DOHH2 (cell line): ENCODE results near the gene DUS2.
A peak's percentile ranks its signal among the peaks of the same experiment; 100 is the strongest.
"Not testable (repeated sequence)": the region's sequence is repeated elsewhere in the genome, so short reads cannot be mapped to it uniquely, and the experiment has no call there.

ENCODE experiments used
- H3F3A ChIP-seq: fragments of 200-600 bp; sonication (generic), shearing (Covaris generic); 2 replicates; pipeline ENCODE4 v1.6.0; 2016; ENCODE audit warnings: antibody characterized with exemption, mild to moderate bottlenecking; ENCODE audit not compliant: control insufficient read depth, insufficient read depth
- H3K27ac ChIP-seq: fragments of 200-600 bp; sonication (generic); 2 replicates; pipeline ENCODE4 v1.5.1; 2014; ENCODE audit warnings: low read depth, mild to moderate bottlenecking, low read length, moderate library complexity
- H3K27me3 ChIP-seq: fragments of 200-600 bp; sonication (generic); 2 replicates; pipeline ENCODE4 v1.6.1; 2014; ENCODE audit warnings: mild to moderate bottlenecking, low read length, mixed read lengths; ENCODE audit not compliant: control insufficient read depth
- H3K36me3 ChIP-seq: fragments of 200-600 bp; sonication (generic); 2 replicates; pipeline ENCODE4 v1.6.1; 2014; ENCODE audit warnings: mild to moderate bottlenecking, low read length, moderate library complexity, mixed read lengths; ENCODE audit not compliant: control insufficient read depth
- H3K4me1 ChIP-seq: fragments of 200-600 bp; sonication (generic); 2 replicates; pipeline ENCODE4 v1.6.1; 2014; ENCODE audit warnings: mild to moderate bottlenecking, low read length, mixed read lengths; ENCODE audit not compliant: control insufficient read depth
- H3K4me2 ChIP-seq: fragments of 200-600 bp; sonication (generic); 2 replicates; pipeline ENCODE4 v1.6.0; 2014; ENCODE audit warnings: mild to moderate bottlenecking, low read length, moderate library complexity
- H3K4me3 ChIP-seq: fragments of 200-600 bp; sonication (generic); 2 replicates; pipeline ENCODE4 v1.5.1; 2014; ENCODE audit warnings: mild to moderate bottlenecking, low read length, mixed read lengths
- H3K79me2 ChIP-seq: fragments of 200-600 bp; sonication (generic); 2 replicates; pipeline ENCODE4 v1.6.1; 2014; ENCODE audit warnings: mild to moderate bottlenecking, low read length, mixed read lengths; ENCODE audit not compliant: control insufficient read depth
- H3K9me2 ChIP-seq: fragments of 200-600 bp; sonication (generic); replicated peaks from 2 replicates; pipeline ENCODE4 v1.6.1; 2014; ENCODE audit warnings: mild to moderate bottlenecking, low read length, mixed read lengths; ENCODE audit not compliant: control insufficient read depth
- H3K9me3 ChIP-seq: fragments of 200-600 bp; sonication (generic); 2 replicates; pipeline ENCODE4 v1.6.1; 2014; ENCODE audit warnings: antibody characterized with exemption, low read length, mixed read lengths; ENCODE audit not compliant: control insufficient read depth, insufficient read depth
- H4K20me1 ChIP-seq: fragments of 200-600 bp; sonication (generic); 2 replicates; pipeline ENCODE4 v1.6.0; 2014; ENCODE audit warnings: low read depth, mild to moderate bottlenecking, antibody characterized with exemption, low read length, moderate library complexity; ENCODE audit not compliant: control insufficient read depth, insufficient read depth
- EZH2phosphoT487 ChIP-seq: fragments of 200-600 bp; sonication (generic); IDR thresholded peaks from 2 replicates; pipeline ENCODE4 v1.6.1; 2017; ENCODE audit warnings: borderline replicate concordance, mild to moderate bottlenecking, antibody characterized with exemption, low read length, moderate library complexity, mixed read lengths
- TF ChIP-seq, protein P1 (sequence below): fragments of 200-600 bp; sonication (generic); IDR thresholded peaks from one replicate; pipeline ENCODE4 v1.5.1; 2014; ENCODE audit warnings: antibody characterized with exemption, mild to moderate bottlenecking, low read depth, low read length; ENCODE audit not compliant: poor library complexity, severe bottlenecking

Gene DUS2

DNA sequence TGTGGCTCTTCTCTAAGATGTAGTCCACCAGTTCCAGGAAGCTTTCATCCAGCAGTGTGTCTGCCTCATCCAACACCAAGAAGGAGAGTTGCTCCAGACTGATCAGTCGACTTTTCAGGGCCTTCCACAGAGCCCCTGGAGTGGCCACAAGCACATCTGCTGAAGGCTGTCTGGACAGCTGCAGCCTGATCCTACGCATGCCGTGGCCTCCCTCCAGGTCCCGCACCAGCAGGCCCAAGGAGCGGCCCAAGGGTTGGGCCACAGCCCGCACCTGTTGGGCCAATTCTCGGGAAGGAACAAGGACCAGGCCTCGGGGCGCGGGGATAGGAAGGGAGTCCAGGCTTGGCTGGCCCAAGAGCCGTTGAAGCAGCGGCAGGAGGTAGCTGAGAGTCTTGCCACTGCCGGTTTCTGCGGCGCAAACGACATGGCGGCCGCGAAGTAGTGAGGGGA is 781 bp upstream of the DUS2 start:
- H3K79me2 ChIP-seq: peaks cover 55% of the 10 kb centered on the region

GRCh38 chr16:68028996-68029395 is 5.9 kb downstream of the DUS2 start:
- Histone ChIP-seq H3K9me3 (no peaks in the 10 kb centered on the region), H3F3A (no peaks in the 10 kb centered on the region), H3K9me2 (no peaks in the 10 kb centered on the region), H3K4me2 (no peak overlapping the region), H3K27me3 (no peaks in the 10 kb centered on the region), H4K20me1 (no peaks in the 10 kb centered on the region), H3K4me3 (no peak overlapping the region), H3K79me2 (peaks cover 23% of the 10 kb centered on the region), H3K27ac (no peak overlapping the region), H3K36me3 (peaks cover 36% of the 10 kb centered on the region), H3K4me1 (peaks cover 6% of the 10 kb centered on the region)
- no peak for TF ChIP-seq EZH2phosphoT487
- TF ChIP-seq, protein P1, sequence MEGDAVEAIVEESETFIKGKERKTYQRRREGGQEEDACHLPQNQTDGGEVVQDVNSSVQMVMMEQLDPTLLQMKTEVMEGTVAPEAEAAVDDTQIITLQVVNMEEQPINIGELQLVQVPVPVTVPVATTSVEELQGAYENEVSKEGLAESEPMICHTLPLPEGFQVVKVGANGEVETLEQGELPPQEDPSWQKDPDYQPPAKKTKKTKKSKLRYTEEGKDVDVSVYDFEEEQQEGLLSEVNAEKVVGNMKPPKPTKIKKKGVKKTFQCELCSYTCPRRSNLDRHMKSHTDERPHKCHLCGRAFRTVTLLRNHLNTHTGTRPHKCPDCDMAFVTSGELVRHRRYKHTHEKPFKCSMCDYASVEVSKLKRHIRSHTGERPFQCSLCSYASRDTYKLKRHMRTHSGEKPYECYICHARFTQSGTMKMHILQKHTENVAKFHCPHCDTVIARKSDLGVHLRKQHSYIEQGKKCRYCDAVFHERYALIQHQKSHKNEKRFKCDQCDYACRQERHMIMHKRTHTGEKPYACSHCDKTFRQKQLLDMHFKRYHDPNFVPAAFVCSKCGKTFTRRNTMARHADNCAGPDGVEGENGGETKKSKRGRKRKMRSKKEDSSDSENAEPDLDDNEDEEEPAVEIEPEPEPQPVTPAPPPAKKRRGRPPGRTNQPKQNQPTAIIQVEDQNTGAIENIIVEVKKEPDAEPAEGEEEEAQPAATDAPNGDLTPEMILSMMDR: no peak

More for the DNA sequence above, 781 bp upstream of the DUS2 start:
- Histone ChIP-seq H3K27ac (peak overlapping the region; percentile 36; the same call in 1 of the 2 replicates), H3K27me3 (no peaks in the 10 kb centered on the region), H3K4me2 (peak overlapping the region; percentile 98), H3K4me1 (peaks cover 23% of the 10 kb centered on the region), H3F3A (0 out of 2 replicates have a peak, but pooled peaks cover 3% of the 10 kb centered on the region), H3K36me3 (peaks cover 46% of the 10 kb centered on the region), H4K20me1 (peaks cover 5% of the 10 kb centered on the region; the same call in 1 of the 2 replicates), H3K4me3 (peak overlapping the region; percentile 95), H3K9me2 (no peaks in the 10 kb centered on the region), H3K9me3 (no peaks in the 10 kb centered on the region)
- TF ChIP-seq, protein P1: no peak
- TF ChIP-seq EZH2phosphoT487: no peak

- not testable (repeated sequence) for H3K4me2 ChIP-seq, H3K9me2 ChIP-seq, H3K4me1 ChIP-seq, H3K27me3 ChIP-seq, H3K4me3 ChIP-seq, H4K20me1 ChIP-seq, H3K9me3 ChIP-seq, H3K27ac ChIP-seq, H3F3A ChIP-seq
- Histone ChIP-seq H3K79me2 (peaks cover 12% of the 10 kb centered on the region), H3K36me3 (peaks cover 35% of the 10 kb centered on the region)
Observed at GRCh38 chr16:68030108-68030507, 7.0 kb downstream of the DUS2 start.

- no peaks in the 10 kb centered on the region for H3F3A ChIP-seq
- no peaks in the 10 kb centered on the region for H3K27me3 ChIP-seq
- no peaks in the 10 kb centered on the region for H3K9me2 ChIP-seq
- TF ChIP-seq EZH2phosphoT487: no peak
- TF ChIP-seq, protein P1: no peak
- no peaks in the 10 kb centered on the region for H4K20me1 ChIP-seq
- peaks cover 6% of the 10 kb centered on the region for H3K4me1 ChIP-seq
- H3K79me2 ChIP-seq: no peaks in the 10 kb centered on the region
- no peaks in the 10 kb centered on the region for H3K9me3 ChIP-seq
- H3K27ac ChIP-seq: no peak overlapping the region
- no peak overlapping the region for H3K4me2 ChIP-seq
- no peak overlapping the region for H3K4me3 ChIP-seq
- peaks cover 18% of the 10 kb centered on the region for H3K36me3 ChIP-seq
Observed at GRCh38 chr16:68031951-68032350, 8.9 kb downstream of the DUS2 start.
